Measurements from ENCODE around the gene AZIN2. TPM values are rescaled to one million over a fixed set of nuclear protein-coding genes. Genes with fewer than 3 reads are reported as not detected.

Gene AZIN2
- total and polyA plus RNA-seq, 10 of the 15 experiments (the other 5 are each of a cell fraction or from before 2014, with no cell fraction given), result 0.02 to 0.85 (median 0.23) TPM

DNA sequence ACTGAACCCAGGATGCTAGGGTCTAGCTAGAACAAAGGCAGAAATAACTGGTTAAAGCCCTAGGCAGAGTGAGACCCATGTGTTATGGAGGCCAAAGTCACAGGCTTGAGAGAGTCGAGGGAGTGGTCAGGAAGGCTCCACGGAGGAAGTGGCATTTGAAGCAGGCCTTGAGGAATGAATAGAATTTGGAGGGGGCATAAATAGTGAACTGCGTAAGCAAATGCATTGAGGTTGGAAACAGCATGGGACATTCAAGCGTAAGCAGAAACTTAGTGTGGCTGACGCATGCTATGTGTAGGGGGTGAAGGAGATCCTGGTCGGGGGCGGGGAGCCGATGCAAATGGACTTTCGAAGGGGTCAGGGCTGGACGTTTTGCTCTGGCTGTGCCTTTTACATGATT is 11.5 kb downstream of the AZIN2 start:
- CTCF ChIA-PET, result interaction anchor here (0.6 to 4.9 kb wide), 4 partner anchors 21 to 379 kb away, joined by 3 to 24 read pairs (median 3); no protein-coding TSS in a partner anchor
- FAIRE-seq, result no peak
- TF ChIP-seq E2F8 (IDR thresholded peaks at IDR 0.05; ENCODE audit: low read depth, partially characterized antibody) (no peak), IKZF2 (IDR thresholded peaks at IDR 0.05) (no peak), BACH1 (IDR thresholded peaks at IDR 0.05; ENCODE audit: borderline replicate concordance) (no peak), CREM (IDR thresholded peaks at IDR 0.05; ENCODE audit: low read depth) (no peak), SMC3 (IDR thresholded peaks at IDR 0.05; ENCODE audit: borderline replicate concordance, low read length) (no peak), MEF2A (IDR thresholded peaks at IDR 0.05; ENCODE audit: insufficient read depth, low read depth, low read length) (no peak), NFXL1 (IDR thresholded peaks at IDR 0.05; ENCODE audit: borderline replicate concordance) (no peak), HSF1 (IDR thresholded peaks at IDR 0.05; ENCODE audit: low read depth, low read length) (no peak), STAT1 (conservative IDR thresholded peaks at IDR 0.05) (no peak), ZNF622 (IDR thresholded peaks at IDR 0.05) (no peak), NFYB (IDR thresholded peaks at IDR 0.05; ENCODE audit: insufficient read depth, low read depth, low read length) (no peak), FOXM1 (IDR thresholded peaks at IDR 0.05; ENCODE audit: low read depth, low read length) (no peak), SP1 (IDR thresholded peaks at IDR 0.05; ENCODE audit: low read depth, low read length) (no peak), IKZF1 (conservative IDR thresholded peaks at IDR 0.05) (no peak), SPI1 (IDR thresholded peaks at IDR 0.05; ENCODE audit: borderline replicate concordance, insufficient read depth, low read depth, low read length) (no peak)
- TF ChIP-seq, protein P1, sequence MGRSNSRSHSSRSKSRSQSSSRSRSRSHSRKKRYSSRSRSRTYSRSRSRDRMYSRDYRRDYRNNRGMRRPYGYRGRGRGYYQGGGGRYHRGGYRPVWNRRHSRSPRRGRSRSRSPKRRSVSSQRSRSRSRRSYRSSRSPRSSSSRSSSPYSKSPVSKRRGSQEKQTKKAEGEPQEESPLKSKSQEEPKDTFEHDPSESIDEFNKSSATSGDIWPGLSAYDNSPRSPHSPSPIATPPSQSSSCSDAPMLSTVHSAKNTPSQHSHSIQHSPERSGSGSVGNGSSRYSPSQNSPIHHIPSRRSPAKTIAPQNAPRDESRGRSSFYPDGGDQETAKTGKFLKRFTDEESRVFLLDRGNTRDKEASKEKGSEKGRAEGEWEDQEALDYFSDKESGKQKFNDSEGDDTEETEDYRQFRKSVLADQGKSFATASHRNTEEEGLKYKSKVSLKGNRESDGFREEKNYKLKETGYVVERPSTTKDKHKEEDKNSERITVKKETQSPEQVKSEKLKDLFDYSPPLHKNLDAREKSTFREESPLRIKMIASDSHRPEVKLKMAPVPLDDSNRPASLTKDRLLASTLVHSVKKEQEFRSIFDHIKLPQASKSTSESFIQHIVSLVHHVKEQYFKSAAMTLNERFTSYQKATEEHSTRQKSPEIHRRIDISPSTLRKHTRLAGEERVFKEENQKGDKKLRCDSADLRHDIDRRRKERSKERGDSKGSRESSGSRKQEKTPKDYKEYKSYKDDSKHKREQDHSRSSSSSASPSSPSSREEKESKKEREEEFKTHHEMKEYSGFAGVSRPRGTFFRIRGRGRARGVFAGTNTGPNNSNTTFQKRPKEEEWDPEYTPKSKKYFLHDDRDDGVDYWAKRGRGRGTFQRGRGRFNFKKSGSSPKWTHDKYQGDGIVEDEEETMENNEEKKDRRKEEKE (IDR thresholded peaks at IDR 0.05), result no peak
- TF ChIP-seq, protein P2, sequence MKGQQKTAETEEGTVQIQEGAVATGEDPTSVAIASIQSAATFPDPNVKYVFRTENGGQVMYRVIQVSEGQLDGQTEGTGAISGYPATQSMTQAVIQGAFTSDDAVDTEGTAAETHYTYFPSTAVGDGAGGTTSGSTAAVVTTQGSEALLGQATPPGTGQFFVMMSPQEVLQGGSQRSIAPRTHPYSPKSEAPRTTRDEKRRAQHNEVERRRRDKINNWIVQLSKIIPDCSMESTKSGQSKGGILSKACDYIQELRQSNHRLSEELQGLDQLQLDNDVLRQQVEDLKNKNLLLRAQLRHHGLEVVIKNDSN (IDR thresholded peaks at IDR 0.05; ENCODE audit: borderline replicate concordance, extremely low read length, insufficient read depth, low read depth, low read length), result no peak

More for the DNA sequence above, 11.5 kb downstream of the AZIN2 start:
- in situ Hi-C loops (cut with MboI) (no loop called here), intact Hi-C loops (cut with micrococcal nuclease; ENCODE audit: unreplicated experiment) (loop anchor here (10.0 kb wide), 1 partner anchor 522 kb away; no protein-coding TSS in a partner anchor)
- peaks cover 14% of the 10 kb centered on the region for H3K4me1 ChIP-seq (ENCODE audit: control insufficient read depth, insufficient read depth, low read length)
- 49% methylated on average over 10 of the region's 10 CpGs for WGBS (ENCODE audit: insufficient coverage, insufficient replicate concordance, low lambda C conversion rate, missing lambda C conversion rate)
- DNase-seq (ENCODE audit: low read depth, low spot score) (no peak), ATAC-seq (no peak)
- no peak overlapping the region for H3K4me3 ChIP-seq
- SMC1A ChIA-PET (ENCODE audit: uncharacterized antibody, unreplicated experiment), result interaction anchor here (1.6 kb wide), 1 partner anchor 159 kb away, joined by 3 read pairs; no protein-coding TSS in a partner anchor
- RAD21 ChIA-PET (ENCODE audit: unreplicated experiment), result interaction anchor here (1.5 kb wide), 1 partner anchor 158 kb away, joined by 3 read pairs; no protein-coding TSS in a partner anchor
- no peak overlapping the region for H2AFZ ChIP-seq (ENCODE audit: control insufficient read depth, low read depth, low read length)
- no peaks in the 10 kb centered on the region for H4K20me1 ChIP-seq (ENCODE audit: control insufficient read depth, insufficient read depth)
- no peaks in the 10 kb centered on the region for H3K9me3 ChIP-seq (replicated peaks; ENCODE audit: control insufficient read depth, insufficient read depth, low read length)
- POLR2A ChIA-PET, result no interaction called here
- no peak overlapping the region for H3K4me2 ChIP-seq (ENCODE audit: control insufficient read depth, insufficient read depth)
- no peak overlapping the region for H3K9ac ChIP-seq (ENCODE audit: control insufficient read depth, insufficient read depth, low read length)
- H3K27me3 ChIP-seq (replicated peaks in 1 of 2; ENCODE audit: control insufficient read depth in 2 of 2, insufficient read depth in 2 of 2, low read length in 1 of 2), result no peaks in the 10 kb centered on the region
- no peak overlapping the region for H3K27ac ChIP-seq (ENCODE audit: control insufficient read depth, insufficient read depth)
- no peaks in the 10 kb centered on the region for H3K36me3 ChIP-seq (ENCODE audit: control insufficient read depth in 2 of 2, insufficient read depth in 2 of 2, low read length in 1 of 2)
- BruUV-seq (replicated peaks), result no TSS peak
- no peaks in the 10 kb centered on the region for H3K79me2 ChIP-seq (ENCODE audit: control insufficient read depth, insufficient read depth, low read length)
